ENCODE results near the gene TMEM80.

Gene TMEM80

DNA sequence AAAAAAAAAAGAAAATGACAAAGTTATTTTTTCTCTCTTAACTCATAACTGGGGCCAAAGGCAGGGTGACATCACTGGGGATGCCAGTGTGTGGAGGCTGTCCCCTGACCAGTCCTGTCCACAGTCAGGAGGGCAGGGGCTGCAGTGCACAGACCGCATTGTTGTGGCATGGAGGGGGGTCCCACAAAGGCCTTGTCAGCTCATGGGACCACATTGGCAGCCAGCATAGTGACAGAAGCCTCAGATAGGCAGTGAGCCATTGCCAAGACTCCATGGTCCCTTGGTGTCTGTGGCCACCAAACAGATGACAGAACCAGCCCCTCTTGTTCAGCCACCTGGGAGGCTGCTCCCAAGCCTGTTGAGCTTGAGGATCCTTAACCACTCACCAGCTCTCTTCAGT, 4.1 kb downstream of the TMEM80 start:
- H3K36me3 Mint-ChIP-seq = peaks cover 4% of the 10 kb centered on the region

DNA sequence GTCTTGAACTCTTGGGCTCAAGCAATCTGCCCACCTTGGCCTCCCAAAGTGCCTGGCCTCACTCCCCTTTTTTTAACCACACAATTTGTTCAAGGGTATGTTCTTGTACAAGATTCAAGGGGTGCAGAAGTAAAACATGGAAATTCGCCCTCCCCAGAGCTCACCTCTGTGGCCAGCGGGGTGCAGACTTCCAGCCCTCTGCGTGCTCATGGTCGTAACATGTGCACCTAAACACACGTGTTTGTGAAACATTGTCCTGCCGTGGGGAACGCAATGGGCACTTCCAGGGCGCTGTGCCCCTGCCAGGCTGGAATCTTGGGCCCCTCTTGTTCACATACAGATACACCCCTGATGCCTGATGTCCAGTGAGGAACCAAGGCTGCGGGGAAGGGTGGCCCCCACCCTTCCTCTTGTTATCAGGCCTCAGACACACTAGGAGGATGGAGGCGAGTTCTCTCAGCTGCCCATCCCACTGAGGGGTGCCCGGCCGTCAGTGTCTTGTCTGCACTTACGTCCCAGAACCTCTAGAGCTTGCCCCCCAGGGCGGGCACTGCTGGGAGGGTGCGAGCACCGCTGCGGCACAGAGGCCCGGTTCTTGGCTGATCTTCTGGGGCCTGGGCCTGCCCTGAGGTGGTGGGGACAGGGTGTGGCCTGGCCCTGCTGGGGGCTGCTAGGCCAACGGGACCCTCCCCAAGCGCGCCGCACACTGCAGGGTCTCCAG, 6.3 kb downstream of the TMEM80 start:
- peaks cover 4% of the 10 kb centered on the region for H3K36me3 Mint-ChIP-seq
- H3K27me3 Mint-ChIP-seq = peaks cover 1% of the 10 kb centered on the region
- ATAC-seq (ENCODE audit: low read depth) (no peak), DNase-seq (ENCODE audit: low spot score in 2 of 2) (no peak)
- no peak overlapping the region for H3K4me3 Mint-ChIP-seq
- no peaks in the 10 kb centered on the region for H3K9me3 Mint-ChIP-seq
- no peak overlapping the region for H3K27ac Mint-ChIP-seq
- peaks cover 12% of the 10 kb centered on the region for H3K4me1 Mint-ChIP-seq

More for the DNA sequence above, 4.1 kb downstream of the TMEM80 start:
- Mint-ChIP-seq H3K27me3 (no peaks in the 10 kb centered on the region), H3K9me3 (no peaks in the 10 kb centered on the region), H3K4me1 (peaks cover 9% of the 10 kb centered on the region), H3K4me3 (no peak overlapping the region), H3K27ac (no peak overlapping the region)
- no peak for DNase-seq (ENCODE audit: low spot score in 2 of 2)
- no peak for ATAC-seq (ENCODE audit: low read depth)

DNA sequence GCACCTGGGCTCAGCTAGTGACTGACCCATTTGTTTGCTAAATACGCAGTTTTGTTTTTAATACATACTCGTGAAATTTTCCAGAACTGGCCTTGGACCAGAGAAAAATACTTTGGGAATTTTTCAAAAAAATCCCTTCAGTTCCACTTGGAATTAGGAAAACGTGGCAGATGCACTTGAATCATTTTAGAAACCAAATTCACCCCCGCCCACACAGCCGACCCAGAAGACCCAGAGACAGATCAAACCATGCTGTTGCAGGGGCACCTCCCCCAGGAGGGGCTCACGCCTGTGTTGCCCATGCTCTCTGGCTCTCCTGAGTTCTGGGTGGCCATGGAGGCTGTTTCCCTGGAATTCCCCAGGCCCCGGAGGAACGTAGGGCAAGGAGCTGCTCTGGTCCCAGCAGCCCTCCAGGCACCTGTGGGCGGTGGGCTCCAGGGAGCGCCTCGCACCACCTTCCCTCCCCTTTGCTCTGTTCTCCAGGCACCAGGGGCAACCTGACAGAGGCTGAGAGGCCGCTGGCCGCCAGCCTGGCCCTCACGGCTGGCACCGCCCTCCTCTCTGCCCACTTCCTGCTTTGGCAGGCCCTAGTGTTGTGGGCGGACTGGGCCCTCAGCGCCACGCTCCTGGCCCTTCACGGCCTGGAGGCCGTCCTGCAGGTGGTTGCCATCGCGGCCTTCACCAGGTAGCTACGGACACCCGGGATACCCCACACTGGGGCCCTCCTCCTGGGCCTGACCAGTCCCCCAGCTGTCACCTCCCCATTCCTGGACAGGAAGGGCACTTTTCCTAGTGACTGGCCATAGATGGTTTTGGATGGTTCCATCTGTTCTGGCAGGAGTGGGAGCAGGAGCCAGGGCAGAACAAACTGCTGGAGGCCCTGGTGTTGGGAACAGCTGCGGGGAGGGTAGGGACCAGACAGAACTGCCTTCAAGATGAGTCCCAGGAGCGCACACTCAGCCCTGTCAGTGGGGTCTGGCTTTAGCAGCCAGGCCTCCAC, 7.1 kb downstream of the TMEM80 start:
- Mint-ChIP-seq H3K9me3 (no peaks in the 10 kb centered on the region), H3K4me1 (peaks cover 12% of the 10 kb centered on the region), H3K4me3 (no peak overlapping the region), H3K27me3 (peaks cover 7% of the 10 kb centered on the region), H3K27ac (no peak overlapping the region), H3K36me3 (peaks cover 4% of the 10 kb centered on the region)
- ATAC-seq (ENCODE audit: low read depth) (no peak), DNase-seq (ENCODE audit: low spot score in 2 of 2) (no peak)

DNA sequence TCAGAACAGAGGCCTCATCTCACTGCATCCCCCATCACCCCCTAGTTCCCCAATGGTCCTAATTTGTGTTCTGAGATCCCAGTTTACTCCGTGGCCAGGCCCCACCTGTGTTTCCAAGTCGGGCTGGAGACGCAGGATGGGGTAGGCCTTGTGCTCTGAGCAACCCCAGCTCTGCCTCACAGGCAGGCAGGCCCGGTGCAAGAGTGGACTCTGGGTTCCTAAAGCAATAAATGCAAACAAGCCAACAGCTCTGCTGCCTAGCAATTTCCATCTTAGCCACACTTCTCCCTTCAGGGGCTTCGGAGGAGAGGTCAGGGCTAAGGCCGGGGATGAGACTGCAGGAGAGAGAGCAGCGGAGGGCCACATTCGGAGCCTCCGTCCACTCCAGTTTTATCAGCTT, 7.9 kb downstream of the TMEM80 start:
- no peaks in the 10 kb centered on the region for H3K9me3 Mint-ChIP-seq
- H3K4me3 Mint-ChIP-seq = no peak overlapping the region
- no peak for DNase-seq (ENCODE audit: low spot score in 2 of 2)
- H3K27me3 Mint-ChIP-seq = peaks cover 8% of the 10 kb centered on the region
- peaks cover 4% of the 10 kb centered on the region for H3K36me3 Mint-ChIP-seq
- no peak for ATAC-seq (ENCODE audit: low read depth)
- H3K4me1 Mint-ChIP-seq = peaks cover 10% of the 10 kb centered on the region
- no peak overlapping the region for H3K27ac Mint-ChIP-seq

DNA sequence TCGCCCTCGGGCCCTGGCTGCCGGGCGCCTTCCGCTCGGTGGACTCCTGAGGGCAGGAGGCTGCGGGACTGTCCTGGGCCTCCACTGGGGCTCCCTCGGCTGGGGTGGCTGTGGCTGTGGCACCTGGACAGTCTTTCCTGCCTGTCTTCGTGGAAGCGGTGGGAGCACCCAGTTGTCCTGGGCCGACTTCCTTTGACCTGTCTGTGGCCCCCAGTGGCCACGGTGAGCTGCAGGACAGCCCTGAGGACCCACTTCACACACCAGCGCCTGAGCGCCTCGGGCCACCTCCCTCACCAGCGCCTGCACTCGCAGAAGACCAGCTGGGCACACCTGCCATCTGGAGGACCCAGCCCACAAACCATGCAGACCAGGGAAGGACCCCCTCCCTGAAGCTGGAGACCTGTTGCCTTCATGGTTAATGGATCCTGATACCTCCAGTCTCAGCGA, 8.6 kb downstream of the TMEM80 start:
- H3K27ac Mint-ChIP-seq = no peak overlapping the region
- H3K4me1 Mint-ChIP-seq = peaks cover 10% of the 10 kb centered on the region
- DNase-seq (ENCODE audit: low spot score in 2 of 2) = no peak
- no peak for ATAC-seq (ENCODE audit: low read depth)
- no peak overlapping the region for H3K4me3 Mint-ChIP-seq
- H3K9me3 Mint-ChIP-seq = no peaks in the 10 kb centered on the region
- H3K27me3 Mint-ChIP-seq = peaks cover 8% of the 10 kb centered on the region
- peaks cover 4% of the 10 kb centered on the region for H3K36me3 Mint-ChIP-seq

DNA sequence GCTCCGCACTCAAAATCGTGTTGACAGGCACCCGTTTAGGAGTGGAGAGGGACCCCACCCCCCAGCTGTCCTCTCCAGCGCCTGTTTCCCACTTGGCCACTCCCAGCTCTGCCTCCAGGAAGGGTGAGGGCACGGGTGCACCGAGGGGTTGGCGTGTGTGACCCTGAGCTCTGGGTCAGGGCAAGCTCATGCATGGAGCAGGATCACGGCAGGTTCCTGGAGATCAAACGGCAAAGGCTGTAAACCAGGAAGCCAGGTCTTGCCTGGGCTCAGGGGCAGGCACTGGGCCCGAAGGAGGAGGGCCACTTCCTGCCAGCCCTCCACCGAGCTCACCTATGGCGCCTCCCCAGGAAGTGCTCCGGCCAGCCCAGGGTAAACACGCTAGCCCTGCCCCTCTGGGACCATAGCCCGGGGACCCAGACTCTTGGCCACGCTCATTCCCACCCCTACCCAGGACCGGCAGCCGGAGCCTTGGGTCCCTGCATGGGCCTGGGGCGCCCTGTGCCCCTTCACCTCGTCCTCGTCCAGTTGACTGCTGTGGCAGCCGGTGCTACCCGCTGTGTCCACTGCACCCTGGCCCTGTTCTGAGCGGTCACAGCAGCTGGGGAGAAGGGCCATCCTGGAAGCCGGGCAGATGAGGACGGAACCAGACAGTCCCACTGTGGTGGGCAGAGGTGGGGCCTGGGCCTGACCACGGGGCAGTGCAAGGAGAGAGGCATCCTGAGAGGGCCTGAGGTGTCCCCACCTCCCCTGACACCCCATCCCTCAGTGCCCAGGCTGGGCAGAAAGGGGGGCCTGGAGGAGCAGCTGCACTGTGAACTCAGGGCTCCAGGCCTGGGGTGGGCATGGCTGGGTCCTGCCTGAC, 9.4 kb downstream of the TMEM80 start:
- Mint-ChIP-seq H3K27me3 (peaks cover 8% of the 10 kb centered on the region), H3K4me1 (peaks cover 10% of the 10 kb centered on the region), H3K9me3 (no peaks in the 10 kb centered on the region), H3K36me3 (peaks cover 3% of the 10 kb centered on the region), H3K27ac (no peak overlapping the region), H3K4me3 (peak overlapping the region; percentile 52)
- DNase-seq (ENCODE audit: low spot score in 2 of 2) (no peak), ATAC-seq (ENCODE audit: low read depth) (no peak)

DNA sequence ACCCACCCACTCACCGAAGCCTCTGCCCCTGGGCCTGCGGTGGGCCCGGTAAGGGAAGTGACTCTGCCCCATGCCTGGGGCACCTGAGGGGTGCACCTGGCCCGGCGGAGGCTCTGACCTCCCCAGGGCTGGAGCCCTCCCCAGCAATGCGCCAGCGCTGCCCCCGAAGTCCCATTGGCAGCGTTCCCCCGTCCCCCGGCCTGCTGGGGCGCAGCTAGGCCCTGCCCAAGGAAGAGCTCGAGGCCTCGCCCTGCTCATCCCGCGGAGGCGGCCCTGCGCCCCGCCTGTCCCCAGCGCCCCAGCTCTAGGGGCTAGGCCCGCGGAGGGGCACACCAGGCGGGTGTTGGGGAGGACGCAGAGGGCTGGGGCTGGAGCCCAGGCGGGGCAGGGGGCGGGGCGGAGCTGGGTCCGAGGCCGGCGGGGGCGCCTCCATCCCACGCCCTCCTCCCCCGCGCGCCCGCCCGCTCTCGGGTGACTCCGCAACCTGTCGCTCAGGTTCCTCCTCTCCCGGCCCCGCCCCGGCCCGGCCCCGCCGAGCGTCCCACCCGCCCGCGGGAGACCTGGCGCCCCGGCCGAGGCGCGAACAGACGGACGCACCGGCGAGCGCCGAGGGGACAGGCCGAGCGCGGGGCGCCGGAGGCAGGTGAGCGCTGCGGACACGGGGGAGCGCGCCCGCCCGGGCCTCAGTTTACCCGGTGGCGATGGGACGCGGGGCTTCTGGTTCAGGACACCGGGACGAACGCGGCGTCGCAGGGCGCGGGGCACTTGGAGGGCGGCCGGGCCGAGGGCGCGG, 10.2 kb downstream of the TMEM80 start, which contains the start of gene EPS8L2:
Gene EPS8L2, plus strand, starts transcription at position 586 of the 793 bp plus-strand sequence. CDS start 3,177 bp downstream, outside the sequence.
- peak within 1 kb of the TSS; percentile 52 for H3K4me3 Mint-ChIP-seq
- DNase-seq (ENCODE audit: low spot score in 2 of 2) (peak in 1 of 2 donors; percentile 20), ATAC-seq (ENCODE audit: low read depth) (peak; percentile 63)
- H3K27me3 Mint-ChIP-seq = peaks cover 15% of the 10 kb centered on the region
- H3K36me3 Mint-ChIP-seq = peaks cover 2% of the 10 kb centered on the region
- H3K4me1 Mint-ChIP-seq = peaks cover 14% of the 10 kb centered on the region
- H3K27ac Mint-ChIP-seq = no peak within 1 kb of the TSS
- no peaks in the 10 kb centered on the region for H3K9me3 Mint-ChIP-seq

DNA sequence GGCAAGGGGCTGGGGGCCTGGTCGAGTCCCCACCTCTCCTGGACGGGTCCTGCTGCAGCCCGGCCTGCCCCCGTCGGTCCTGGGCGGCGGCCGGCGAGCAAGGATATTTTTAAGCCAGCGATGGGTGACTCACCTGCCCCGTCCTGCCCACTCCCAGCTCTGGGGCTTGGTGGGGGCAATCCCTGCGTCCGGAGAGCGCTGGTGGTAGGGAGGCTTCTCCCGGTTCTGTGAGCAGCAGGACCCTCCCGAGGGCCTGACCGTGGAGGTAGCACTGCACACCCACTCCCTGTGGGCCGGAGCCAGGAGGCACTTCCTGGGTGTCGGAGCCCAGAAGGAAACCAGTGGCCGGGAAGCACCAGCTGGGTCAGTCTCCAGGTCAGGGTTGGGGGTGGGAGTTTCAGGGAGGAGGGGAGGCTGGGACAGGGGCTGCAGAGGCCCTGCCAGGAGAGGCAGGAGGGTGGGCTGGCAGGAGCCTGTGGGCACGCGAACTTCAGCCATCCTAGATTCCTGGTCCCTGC, 10.9 kb downstream of the TMEM80 start:
- H3K27me3 Mint-ChIP-seq = peaks cover 19% of the 10 kb centered on the region
- no peak overlapping the region for H3K27ac Mint-ChIP-seq
- no peaks in the 10 kb centered on the region for H3K9me3 Mint-ChIP-seq
- peaks cover 2% of the 10 kb centered on the region for H3K36me3 Mint-ChIP-seq
- peak in 1 of 2 donors; percentile 25 for DNase-seq (ENCODE audit: low spot score in 2 of 2)
- H3K4me1 Mint-ChIP-seq = peaks cover 19% of the 10 kb centered on the region
- no peak for ATAC-seq (ENCODE audit: low read depth)
- peak overlapping the region; percentile 21 for H3K4me3 Mint-ChIP-seq

DNA sequence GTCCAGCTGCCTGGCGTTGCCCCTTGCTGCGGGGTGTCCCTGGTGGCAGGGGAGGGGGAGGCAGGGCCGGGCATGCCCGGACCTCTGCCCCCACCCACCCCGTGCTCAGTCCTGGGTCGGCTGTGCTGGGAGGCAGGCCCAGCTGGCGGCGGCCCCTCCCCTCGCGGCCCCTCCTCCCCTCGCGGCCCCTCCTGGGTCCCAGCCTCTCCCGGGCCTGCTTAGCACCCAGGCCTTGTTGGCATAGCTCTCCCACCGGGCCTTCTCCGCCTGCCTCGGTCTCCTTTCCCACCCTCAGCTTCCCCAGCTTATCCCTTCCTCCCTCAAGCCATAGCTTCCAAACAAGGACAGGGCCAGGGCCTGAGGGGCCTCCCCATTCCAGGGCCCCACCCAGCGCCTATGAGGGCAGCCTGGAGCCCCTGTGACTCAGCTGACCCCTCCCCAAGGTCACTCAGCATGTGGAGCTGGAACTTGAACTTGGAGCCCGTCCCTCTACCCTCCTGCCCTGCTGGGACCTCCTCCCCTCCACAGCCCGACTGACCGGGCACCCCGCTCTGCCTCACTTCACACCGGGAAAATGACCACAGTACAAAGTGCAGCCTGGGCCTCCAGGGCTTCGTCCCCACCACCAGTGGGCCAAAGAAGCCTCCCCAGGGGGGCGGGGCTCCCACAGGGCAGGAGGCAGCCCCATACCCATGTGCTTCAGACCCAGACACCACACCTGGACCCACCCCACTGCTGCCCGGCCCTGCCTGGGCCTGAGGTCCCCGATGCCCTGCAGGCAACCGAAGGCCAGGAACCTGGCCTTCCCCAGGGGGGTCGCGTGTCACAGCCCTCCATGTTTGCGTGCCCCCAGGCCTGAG, 11.6 kb downstream of the TMEM80 start:
- H3K36me3 Mint-ChIP-seq = peaks cover 2% of the 10 kb centered on the region
- H3K4me1 Mint-ChIP-seq = peaks cover 19% of the 10 kb centered on the region
- peak in 1 of 2 donors; percentile 23 for DNase-seq (ENCODE audit: low spot score in 2 of 2)

DNA sequence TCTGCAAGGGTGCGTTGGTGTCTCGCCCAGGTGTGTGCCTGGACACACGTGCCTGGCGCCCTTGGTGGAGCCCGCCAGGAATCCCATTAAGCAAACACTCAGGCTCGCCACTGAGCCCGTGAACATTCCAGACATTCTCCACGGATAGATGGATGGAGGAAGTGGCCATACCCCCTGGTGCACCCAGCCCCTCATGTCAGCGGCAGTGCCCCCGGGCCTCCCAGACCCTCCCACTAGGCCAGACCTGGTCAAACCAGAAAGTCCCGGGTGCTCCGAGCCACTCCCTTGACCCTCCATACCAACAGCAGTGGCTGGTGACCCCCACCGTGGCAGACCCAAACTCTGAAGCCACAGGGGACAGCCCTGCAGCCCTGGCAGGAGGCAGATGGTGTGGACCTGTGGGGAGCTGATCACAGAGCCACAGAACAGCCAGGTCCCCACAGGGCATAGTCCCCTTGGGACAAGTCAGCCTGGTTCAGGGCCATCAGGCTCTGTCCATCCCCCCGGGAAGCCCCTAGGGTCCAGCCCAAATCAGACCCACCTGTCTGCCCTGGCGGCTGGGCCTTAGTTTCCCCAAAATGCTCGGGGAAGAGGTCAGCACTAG, 12.3 kb downstream of the TMEM80 start:
- H3K4me1 Mint-ChIP-seq = peaks cover 19% of the 10 kb centered on the region
- peak in 1 of 2 donors; percentile 13 for DNase-seq (ENCODE audit: low spot score in 2 of 2)
- no peak for ATAC-seq (ENCODE audit: low read depth)
- H3K36me3 Mint-ChIP-seq = peaks cover 2% of the 10 kb centered on the region
- no peaks in the 10 kb centered on the region for H3K9me3 Mint-ChIP-seq
- peak overlapping the region; percentile 11 for H3K4me3 Mint-ChIP-seq
- H3K27ac Mint-ChIP-seq = no peak overlapping the region
- H3K27me3 Mint-ChIP-seq = peaks cover 19% of the 10 kb centered on the region

More for the DNA sequence above, 11.6 kb downstream of the TMEM80 start:
- Mint-ChIP-seq H3K27me3 (peaks cover 19% of the 10 kb centered on the region), H3K9me3 (no peaks in the 10 kb centered on the region), H3K27ac (no peak overlapping the region), H3K4me3 (peak overlapping the region; percentile 43)
- ATAC-seq (ENCODE audit: low read depth) = no peak

DNA sequence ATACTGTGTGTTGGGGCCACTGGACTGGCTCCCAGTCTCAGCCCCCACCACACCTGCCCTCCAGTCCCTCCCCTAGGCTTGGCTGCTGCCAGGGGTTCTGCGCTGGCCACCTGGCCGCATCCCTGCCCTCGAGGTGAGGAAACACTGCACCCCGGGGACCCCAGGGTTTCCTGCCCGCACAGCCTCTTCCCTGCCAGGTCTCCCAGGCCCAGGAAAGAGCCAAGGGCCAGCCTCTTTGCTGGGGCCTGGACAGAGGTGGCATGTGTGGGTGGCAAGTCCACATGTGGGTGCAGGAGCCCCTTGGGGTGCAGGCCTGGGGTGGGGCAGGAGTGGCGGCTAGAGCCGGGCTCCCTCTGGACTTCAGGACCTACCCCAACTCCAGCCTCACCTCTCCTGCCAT, 12.9 kb downstream of the TMEM80 start:
- Mint-ChIP-seq H3K4me3 (no peak overlapping the region), H3K36me3 (peaks cover 2% of the 10 kb centered on the region), H3K27me3 (peaks cover 21% of the 10 kb centered on the region), H3K4me1 (peaks cover 19% of the 10 kb centered on the region), H3K9me3 (no peaks in the 10 kb centered on the region), H3K27ac (no peak overlapping the region)
- ATAC-seq (ENCODE audit: low read depth) (no peak), DNase-seq (ENCODE audit: low spot score in 2 of 2) (no peak)
